Renal cortical epithelial cell (primary cell): ENCODE results near the gene MACO1. TPM values are rescaled to one million over a fixed set of nuclear protein-coding genes. Genes with fewer than 3 reads are reported as not detected.
"Not testable (repeated sequence)": the region's sequence is repeated elsewhere in the genome, so short reads cannot be mapped to it uniquely, and the experiment has no call there.

Experiments used
- DNase-seq: peaks from one replicate; pipeline ENCODE4 v3.0.0-alpha.2; 2011; ENCODE audit warnings: low read depth
- total RNA-seq: library from RNA; depleted of rRNA; stranded (reverse); fragments of >200 nt; gene quantifications from 2 replicates; pipeline ENCODE4 v1.2.3, GENCODE V29; 2014

Gene MACO1
- total RNA-seq, 1 donor from 2014 or later: 20.2 TPM

- DNase-seq: no peak
Observed at GRCh38 chr1:25458541-25459298, 28.0 kb downstream of the MACO1 start.

GRCh38 chr1:25460020-25460419 is 29.3 kb downstream of the MACO1 start:
- no peak for DNase-seq

GRCh38 chr1:25460816-25461215 is 30.1 kb downstream of the MACO1 start:
- DNase-seq: not testable (repeated sequence)

GRCh38 chr1:25461849-25462248 is 31.2 kb downstream of the MACO1 start:
- DNase-seq: no peak

- DNase-seq: no peak
Observed at GRCh38 chr1:25462732-25463131, 32.0 kb downstream of the MACO1 start.

- DNase-seq: no peak
Observed at GRCh38 chr1:25467193-25467592, 36.5 kb downstream of the MACO1 start.

GRCh38 chr1:25467616-25468015 is 36.9 kb downstream of the MACO1 start:
- DNase-seq: no peak

GRCh38 chr1:25468033-25468432 is 37.3 kb downstream of the MACO1 start:
- no peak for DNase-seq

GRCh38 chr1:25469177-25469576 is 38.5 kb downstream of the MACO1 start:
- DNase-seq: peak; percentile 23

- DNase-seq: no peak
Observed at GRCh38 chr1:25472471-25472870, 41.8 kb downstream of the MACO1 start.

- no peak for DNase-seq
Observed at GRCh38 chr1:25473653-25474225, 43.0 kb downstream of the MACO1 start.

GRCh38 chr1:25474439-25475047 is 43.8 kb downstream of the MACO1 start:
- DNase-seq: no peak

GRCh38 chr1:25476186-25477097 is 45.7 kb downstream of the MACO1 start:
- no peak for DNase-seq

GRCh38 chr1:25477448-25478034 is 46.8 kb downstream of the MACO1 start:
- DNase-seq: peak; percentile 61

GRCh38 chr1:25478633-25479032 is 47.9 kb downstream of the MACO1 start:
- DNase-seq: no peak

- DNase-seq: no peak
Observed at GRCh38 chr1:25481625-25482024, 50.9 kb downstream of the MACO1 start.

GRCh38 chr1:25482211-25482610 is 51.5 kb downstream of the MACO1 start:
- no peak for DNase-seq

- no peak for DNase-seq
Observed at GRCh38 chr1:25484096-25484495, 53.4 kb downstream of the MACO1 start.

- DNase-seq: no peak
Observed at GRCh38 chr1:25484533-25484932, 53.8 kb downstream of the MACO1 start.

- DNase-seq: no peak
Observed at GRCh38 chr1:25485536-25486411, 55.1 kb downstream of the MACO1 start.

- DNase-seq: no peak
Observed at GRCh38 chr1:25486602-25487001, 55.9 kb downstream of the MACO1 start.
